Measurements from ENCODE around the gene DONSON. TPM values are rescaled to one million over a fixed set of nuclear protein-coding genes. Genes with fewer than 3 reads are reported as not detected.

The DONSON gene
- total and polyA plus RNA-seq, 12 donors: 3.3 to 17.9 (median 5.6) TPM

GRCh38 chr21:33598051-33598450 is 9.6 kb upstream of the DONSON start:
- ATAC-seq: no peak
- WGBS, 2 donors: 54 to 58% methylated on average over 1 of the region's 1 CpG
- H3K27me3 ChIP-seq: no peaks in the 10 kb centered on the region
- intact Hi-C loops (cut with DNase I): no loop called here
- H3K4me3 ChIP-seq: no peak overlapping the region
- no peak overlapping the region for H3K27ac ChIP-seq
- no peaks in the 10 kb centered on the region for H3K9me3 ChIP-seq
- H3K36me3 ChIP-seq: peaks cover 0 to 98% (median 44%) of the 10 kb centered on the region in 9 donors
- no peak for TF ChIP-seq CTCF (IDR thresholded peaks at IDR 0.05)
- no peaks in the 10 kb centered on the region for H3K4me1 ChIP-seq
- DNase-seq: no peak

GRCh38 chr21:33587792-33588484 is 546 bp downstream of the DONSON start:
- 2% methylated on average over 51 to 57 of the region's 57 CpGs for WGBS, 2 donors
- Histone ChIP-seq H3K27ac (peak overlapping the region in 9 of 10 donors; percentile 77 to 94 (median 90)), H3K9me3 (no peaks in the 10 kb centered on the region), H3K36me3 (peaks cover 0 to 30% (median 0%) of the 10 kb centered on the region in 9 donors), H3K4me1 (peaks cover 0 to 22% (median 16%) of the 10 kb centered on the region in 9 donors), H3K4me3 (peak overlapping the region; percentile 54 to 92 (median 76)), H3K27me3 (no peaks in the 10 kb centered on the region)
- TF ChIP-seq CTCF (IDR thresholded peaks at IDR 0.05): no peak
- intact Hi-C loops (cut with DNase I): loop anchor here in 3 of 10 donors (1.0 to 5.0 kb wide), 2 partner anchors 45 to 46 kb away; partner anchors contain the start of genes SON (in 3 of the 3) and GART (in 2 of the 3)
- peak; percentile 11 to 44 (median 26) for ATAC-seq
- peak; percentile 26 to 30 for DNase-seq

- DNase-seq (no peak), ATAC-seq (no peak)
- intact Hi-C loops (cut with DNase I): loop anchor here in 2 of 10 donors (5.0 kb wide), 1 partner anchor 45 kb away; the partner anchor contains the start of genes GART (in 2 of the 2) and SON (in 2 of the 2)
- Histone ChIP-seq H3K36me3 (peaks cover 0 to 36% (median 0%) of the 10 kb centered on the region in 9 donors), H3K4me1 (peaks cover 0 to 22% (median 16%) of the 10 kb centered on the region in 9 donors), H3K27me3 (no peaks in the 10 kb centered on the region), H3K4me3 (no peak overlapping the region), H3K27ac (no peak overlapping the region), H3K9me3 (no peaks in the 10 kb centered on the region)
- WGBS, 2 donors: 80% methylated on average over 6 of the region's 6 CpGs
- TF ChIP-seq CTCF (IDR thresholded peaks at IDR 0.05): no peak
Measured at GRCh38 chr21:33586927-33587326, 1.6 kb downstream of the DONSON start.

- Histone ChIP-seq H3K4me3 (no peak overlapping the region), H3K27ac (no peak overlapping the region), H3K9me3 (no peaks in the 10 kb centered on the region), H3K27me3 (no peaks in the 10 kb centered on the region), H3K36me3 (peaks cover 0 to 54% (median 0%) of the 10 kb centered on the region in 9 donors), H3K4me1 (peaks cover 0 to 18% (median 14%) of the 10 kb centered on the region in 9 donors)
- ATAC-seq (no peak), DNase-seq (no peak)
- WGBS, 2 donors: 51 to 63% methylated on average over 3 of the region's 3 CpGs
- no peak for TF ChIP-seq CTCF (IDR thresholded peaks at IDR 0.05)
- intact Hi-C loops (cut with DNase I): no loop called here
Measured at GRCh38 chr21:33584455-33584854, 4.0 kb downstream of the DONSON start.

All from heart right ventricle (tissue), 16 donors.